HepG2 (cell line): Measurements from ENCODE around the gene PTGER3. TPM values are rescaled to one million over a fixed set of nuclear protein-coding genes. Genes with fewer than 3 reads are reported as not detected.

Experiments used
- FIP1L1 ChIP-seq: fragments of 200-400 bp; formaldehyde crosslinking; IDR thresholded peaks from 2 replicates; pipeline ENCODE4 v1.6.1; 2018; ENCODE audit warnings: low read depth, mild to moderate bottlenecking, low read length, moderate library complexity, borderline replicate concordance; ENCODE audit not compliant: insufficient read depth
- FLYWCH1 ChIP-seq: sonication (generic); formaldehyde crosslinking; IDR thresholded peaks from 2 replicates; pipeline ENCODE4 v1.8.1; 2023; ENCODE audit warnings: mild to moderate bottlenecking, missing genetic modification reagents
- HNRNPH1 ChIP-seq: fragments of 200-400 bp; formaldehyde crosslinking; optimal IDR thresholded peaks from 2 replicates; pipeline ENCODE3; 2017; ENCODE audit warnings: mild to moderate bottlenecking, low read depth, low read length
- KLF11 ChIP-seq: IDR thresholded peaks from 2 replicates; pipeline ENCODE4 v1.6.1; 2016; ENCODE audit warnings: missing compliant biosample characterization
- NFYC ChIP-seq: IDR thresholded peaks from 2 replicates; pipeline ENCODE4 v1.6.1; 2016; ENCODE audit warnings: missing genetic modification reagents, missing compliant biosample characterization
- TCF7 ChIP-seq: sonication (generic); IDR thresholded peaks from 2 replicates; pipeline ENCODE4 v1.6.1; 2016; ENCODE audit warnings: antibody characterized with exemption, low read depth
- YEATS2 ChIP-seq: sonication (generic); formaldehyde crosslinking; IDR thresholded peaks from 2 replicates; pipeline ENCODE4 v1.4.0; 2020; ENCODE audit warnings: missing genetic modification reagents, borderline replicate concordance
- ZNF124 ChIP-seq: sonication (generic); formaldehyde crosslinking; IDR thresholded peaks from 2 replicates; pipeline ENCODE4 v1.4.0; 2020; ENCODE audit warnings: missing genetic modification reagents
- ZNF180 ChIP-seq: sonication (generic); formaldehyde crosslinking; IDR thresholded peaks from 2 replicates; pipeline ENCODE4 v1.4.0; 2020; ENCODE audit warnings: low read depth, missing genetic modification reagents, borderline replicate concordance
- ZNF343 ChIP-seq: sonication (generic); formaldehyde crosslinking; IDR thresholded peaks from 2 replicates; pipeline ENCODE4 v1.4.0; 2020; ENCODE audit warnings: mild to moderate bottlenecking, missing genetic modification reagents
- ZNF367 ChIP-seq: sonication (generic); formaldehyde crosslinking; IDR thresholded peaks from 2 replicates; pipeline ENCODE4 v1.4.0; 2020; ENCODE audit warnings: missing genetic modification reagents, borderline replicate concordance
- ZNF570 ChIP-seq: sonication (generic); formaldehyde crosslinking; IDR thresholded peaks from 2 replicates; pipeline ENCODE4 v1.4.0; 2020; ENCODE audit warnings: mild to moderate bottlenecking, missing genetic modification reagents, borderline replicate concordance
- polyA plus RNA-seq, 8 experiments: library from polyadenylated mRNA; depleted of rRNA in 3 of 8; stranded (reverse) in 7 of 8; unstranded in 1 of 8; fragments of >200 nt; fragmentation: Illumina TruSeq in 4 of 8; extraction: Trizol in 4 of 8; gene quantifications; 2 replicates each; pipeline versions ENCODE4 v1.2.1 to v1.2.3, GENCODE V29; 2011 to 2016; ENCODE audit warnings: low read depth in 4 of 8, missing spikeins in 1 of 8, mixed read lengths in 1 of 8; ENCODE audit not compliant: insufficient read depth in 1 of 8
- total RNA-seq, 5 experiments: library from RNA; depleted of rRNA; stranded (reverse); fragments of >200 nt; fragmentation: Illumina TruSeq; extraction: Trizol; gene quantifications; 2 replicates each; pipeline ENCODE4 v1.2.3, GENCODE V29; 2016; ENCODE audit warnings: low read depth in 1 of 5
- TF ChIP-seq, protein P1 (sequence below): sonication (generic); formaldehyde crosslinking; IDR thresholded peaks from 2 replicates; pipeline ENCODE4 v1.4.0; 2020; ENCODE audit warnings: missing genetic modification reagents
- TF ChIP-seq, protein P2 (sequence below): sonication (generic); formaldehyde crosslinking; IDR thresholded peaks from 2 replicates; pipeline ENCODE4 v1.5.0; 2020; ENCODE audit warnings: missing genetic modification reagents
- TF ChIP-seq, protein P3 (sequence below): sonication (generic); formaldehyde crosslinking; IDR thresholded peaks from 2 replicates; pipeline ENCODE4 v1.4.0; 2020; ENCODE audit warnings: missing genetic modification reagents, mild to moderate bottlenecking, borderline replicate concordance
- TF ChIP-seq, protein P4 (sequence below): IDR thresholded peaks from 2 replicates; pipeline ENCODE4 v1.6.1; 2016; ENCODE audit warnings: low read depth, control low read depth

Gene PTGER3
- total and polyA plus RNA-seq, 2 of the 13 experiments (the other 11 are each of a cell fraction or from before 2014, with no cell fraction given), result 0.01 TPM; not detected in 1

DNA sequence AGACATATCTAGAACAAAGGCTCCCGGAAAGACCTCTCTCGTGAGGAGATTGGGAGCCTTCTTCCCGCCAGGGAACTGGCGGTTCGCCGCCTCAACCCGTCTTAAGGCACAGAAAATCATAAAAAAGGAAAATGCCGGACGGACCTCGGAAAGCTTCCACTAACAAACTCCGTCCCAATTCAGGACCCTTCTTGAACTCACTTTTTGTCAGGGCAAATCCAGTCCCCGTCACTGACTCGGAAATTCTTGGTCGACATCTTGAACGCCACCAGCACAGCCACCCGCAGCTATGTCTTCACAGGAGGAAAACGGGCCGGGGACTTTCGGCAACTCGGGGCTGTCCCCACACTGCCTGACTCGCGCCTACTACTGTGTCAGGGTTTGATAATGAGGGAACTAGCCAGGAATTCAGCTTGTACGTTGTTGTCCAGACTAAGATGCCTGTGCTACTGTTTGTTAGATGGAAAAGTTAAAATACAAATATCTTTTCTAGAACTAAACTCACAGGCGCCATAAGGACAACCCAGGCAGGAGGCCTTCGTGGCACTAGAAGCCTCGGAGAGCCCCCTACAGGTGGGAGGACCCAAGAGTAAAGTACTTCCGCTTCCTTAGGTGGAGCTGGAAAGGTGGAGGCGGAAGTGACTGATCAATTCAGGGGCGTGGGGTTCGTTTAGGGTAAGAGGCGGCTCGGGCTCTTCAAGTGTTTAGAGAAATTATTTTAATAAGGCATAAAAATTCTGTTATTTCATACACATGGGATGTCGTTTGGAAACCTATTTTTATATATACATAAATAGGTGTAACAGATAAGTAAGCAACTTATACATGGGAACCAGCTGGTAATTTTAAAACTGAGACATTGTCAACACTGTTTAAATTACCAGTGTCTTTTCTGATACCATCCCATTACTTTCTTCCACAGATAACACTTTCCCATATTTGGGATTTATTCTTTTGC lies 33.4 kb upstream of the PTGER3 start, which contains the start of gene ZRANB2 (continued):
- TF ChIP-seq, protein P1, sequence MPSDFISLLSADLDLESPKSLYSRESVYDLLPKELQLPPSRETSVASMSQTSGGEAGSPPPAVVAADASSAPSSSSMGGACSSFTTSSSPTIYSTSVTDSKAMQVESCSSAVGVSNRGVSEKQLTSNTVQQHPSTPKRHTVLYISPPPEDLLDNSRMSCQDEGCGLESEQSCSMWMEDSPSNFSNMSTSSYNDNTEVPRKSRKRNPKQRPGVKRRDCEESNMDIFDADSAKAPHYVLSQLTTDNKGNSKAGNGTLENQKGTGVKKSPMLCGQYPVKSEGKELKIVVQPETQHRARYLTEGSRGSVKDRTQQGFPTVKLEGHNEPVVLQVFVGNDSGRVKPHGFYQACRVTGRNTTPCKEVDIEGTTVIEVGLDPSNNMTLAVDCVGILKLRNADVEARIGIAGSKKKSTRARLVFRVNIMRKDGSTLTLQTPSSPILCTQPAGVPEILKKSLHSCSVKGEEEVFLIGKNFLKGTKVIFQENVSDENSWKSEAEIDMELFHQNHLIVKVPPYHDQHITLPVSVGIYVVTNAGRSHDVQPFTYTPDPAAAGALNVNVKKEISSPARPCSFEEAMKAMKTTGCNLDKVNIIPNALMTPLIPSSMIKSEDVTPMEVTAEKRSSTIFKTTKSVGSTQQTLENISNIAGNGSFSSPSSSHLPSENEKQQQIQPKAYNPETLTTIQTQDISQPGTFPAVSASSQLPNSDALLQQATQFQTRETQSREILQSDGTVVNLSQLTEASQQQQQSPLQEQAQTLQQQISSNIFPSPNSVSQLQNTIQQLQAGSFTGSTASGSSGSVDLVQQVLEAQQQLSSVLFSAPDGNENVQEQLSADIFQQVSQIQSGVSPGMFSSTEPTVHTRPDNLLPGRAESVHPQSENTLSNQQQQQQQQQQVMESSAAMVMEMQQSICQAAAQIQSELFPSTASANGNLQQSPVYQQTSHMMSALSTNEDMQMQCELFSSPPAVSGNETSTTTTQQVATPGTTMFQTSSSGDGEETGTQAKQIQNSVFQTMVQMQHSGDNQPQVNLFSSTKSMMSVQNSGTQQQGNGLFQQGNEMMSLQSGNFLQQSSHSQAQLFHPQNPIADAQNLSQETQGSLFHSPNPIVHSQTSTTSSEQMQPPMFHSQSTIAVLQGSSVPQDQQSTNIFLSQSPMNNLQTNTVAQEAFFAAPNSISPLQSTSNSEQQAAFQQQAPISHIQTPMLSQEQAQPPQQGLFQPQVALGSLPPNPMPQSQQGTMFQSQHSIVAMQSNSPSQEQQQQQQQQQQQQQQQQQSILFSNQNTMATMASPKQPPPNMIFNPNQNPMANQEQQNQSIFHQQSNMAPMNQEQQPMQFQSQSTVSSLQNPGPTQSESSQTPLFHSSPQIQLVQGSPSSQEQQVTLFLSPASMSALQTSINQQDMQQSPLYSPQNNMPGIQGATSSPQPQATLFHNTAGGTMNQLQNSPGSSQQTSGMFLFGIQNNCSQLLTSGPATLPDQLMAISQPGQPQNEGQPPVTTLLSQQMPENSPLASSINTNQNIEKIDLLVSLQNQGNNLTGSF (CRISPR knock-in tag), result peak; percentile 36; the same call in 1 of the 2 replicates
- peak; percentile 93 for TF ChIP-seq YEATS2
- no peak for TF ChIP-seq ZNF570 (CRISPR knock-in tag)
- TF ChIP-seq KLF11 (CRISPR knock-in tag), result no peak
- TF ChIP-seq TCF7, result 0 out of 2 replicates have a peak, but pooled peaks have one; percentile 16
- TF ChIP-seq ZNF343 (CRISPR knock-in tag), result no peak
- TF ChIP-seq FLYWCH1 (CRISPR knock-in tag), result no peak
- no peak for TF ChIP-seq FIP1L1
- TF ChIP-seq, protein P2, sequence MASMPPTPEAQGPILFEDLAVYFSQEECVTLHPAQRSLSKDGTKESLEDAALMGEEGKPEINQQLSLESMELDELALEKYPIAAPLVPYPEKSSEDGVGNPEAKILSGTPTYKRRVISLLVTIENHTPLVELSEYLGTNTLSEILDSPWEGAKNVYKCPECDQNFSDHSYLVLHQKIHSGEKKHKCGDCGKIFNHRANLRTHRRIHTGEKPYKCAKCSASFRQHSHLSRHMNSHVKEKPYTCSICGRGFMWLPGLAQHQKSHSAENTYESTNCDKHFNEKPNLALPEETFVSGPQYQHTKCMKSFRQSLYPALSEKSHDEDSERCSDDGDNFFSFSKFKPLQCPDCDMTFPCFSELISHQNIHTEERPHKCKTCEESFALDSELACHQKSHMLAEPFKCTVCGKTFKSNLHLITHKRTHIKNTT, result no peak
- no peak; the same call in 1 of the 2 replicates for TF ChIP-seq ZNF124
- TF ChIP-seq ZNF367 (CRISPR knock-in tag), result no peak
- TF ChIP-seq ZNF180 (CRISPR knock-in tag), result no peak
- no peak for TF ChIP-seq HNRNPH1
- TF ChIP-seq, protein P3, sequence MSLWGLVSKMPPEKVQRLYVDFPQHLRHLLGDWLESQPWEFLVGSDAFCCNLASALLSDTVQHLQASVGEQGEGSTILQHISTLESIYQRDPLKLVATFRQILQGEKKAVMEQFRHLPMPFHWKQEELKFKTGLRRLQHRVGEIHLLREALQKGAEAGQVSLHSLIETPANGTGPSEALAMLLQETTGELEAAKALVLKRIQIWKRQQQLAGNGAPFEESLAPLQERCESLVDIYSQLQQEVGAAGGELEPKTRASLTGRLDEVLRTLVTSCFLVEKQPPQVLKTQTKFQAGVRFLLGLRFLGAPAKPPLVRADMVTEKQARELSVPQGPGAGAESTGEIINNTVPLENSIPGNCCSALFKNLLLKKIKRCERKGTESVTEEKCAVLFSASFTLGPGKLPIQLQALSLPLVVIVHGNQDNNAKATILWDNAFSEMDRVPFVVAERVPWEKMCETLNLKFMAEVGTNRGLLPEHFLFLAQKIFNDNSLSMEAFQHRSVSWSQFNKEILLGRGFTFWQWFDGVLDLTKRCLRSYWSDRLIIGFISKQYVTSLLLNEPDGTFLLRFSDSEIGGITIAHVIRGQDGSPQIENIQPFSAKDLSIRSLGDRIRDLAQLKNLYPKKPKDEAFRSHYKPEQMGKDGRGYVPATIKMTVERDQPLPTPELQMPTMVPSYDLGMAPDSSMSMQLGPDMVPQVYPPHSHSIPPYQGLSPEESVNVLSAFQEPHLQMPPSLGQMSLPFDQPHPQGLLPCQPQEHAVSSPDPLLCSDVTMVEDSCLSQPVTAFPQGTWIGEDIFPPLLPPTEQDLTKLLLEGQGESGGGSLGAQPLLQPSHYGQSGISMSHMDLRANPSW (CRISPR knock-in tag), result no peak
- TF ChIP-seq, protein P4, sequence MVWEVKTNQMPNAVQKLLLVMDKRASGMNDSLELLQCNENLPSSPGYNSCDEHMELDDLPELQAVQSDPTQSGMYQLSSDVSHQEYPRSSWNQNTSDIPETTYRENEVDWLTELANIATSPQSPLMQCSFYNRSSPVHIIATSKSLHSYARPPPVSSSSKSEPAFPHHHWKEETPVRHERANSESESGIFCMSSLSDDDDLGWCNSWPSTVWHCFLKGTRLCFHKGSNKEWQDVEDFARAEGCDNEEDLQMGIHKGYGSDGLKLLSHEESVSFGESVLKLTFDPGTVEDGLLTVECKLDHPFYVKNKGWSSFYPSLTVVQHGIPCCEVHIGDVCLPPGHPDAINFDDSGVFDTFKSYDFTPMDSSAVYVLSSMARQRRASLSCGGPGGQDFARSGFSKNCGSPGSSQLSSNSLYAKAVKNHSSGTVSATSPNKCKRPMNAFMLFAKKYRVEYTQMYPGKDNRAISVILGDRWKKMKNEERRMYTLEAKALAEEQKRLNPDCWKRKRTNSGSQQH, result no peak; the same call in 1 of the 2 replicates
- TF ChIP-seq NFYC (CRISPR knock-in tag), result no peak
